ENCODE measurements around the gene FAM8A1. TPM values are rescaled to one million over a fixed set of nuclear protein-coding genes. Genes with fewer than 3 reads are reported as not detected.

Gene FAM8A1
- total and polyA plus RNA-seq, 2 donors (not counting 3 experiments of a cell fraction or from before 2014, with no cell fraction given), result 4.8 to 11.3 TPM

GRCh38 chr6:17601386-17601703 is 1.2 kb downstream of the FAM8A1 start:
- Histone ChIP-seq H3K4me1 (ENCODE audit: control insufficient read depth, extremely low read depth, insufficient read depth, low read length) (peaks cover 5% of the 10 kb centered on the region), H3K79me2 (ENCODE audit: control insufficient read depth, insufficient read depth, low read length) (no peaks in the 10 kb centered on the region), H3K9me1 (replicated peaks; ENCODE audit: control insufficient read depth, extremely low read depth, insufficient read depth, low read length) (no peaks in the 10 kb centered on the region), H3K27me3 (ENCODE audit: control insufficient read depth in 2 of 2, insufficient read depth in 2 of 2, low read length in 2 of 2) (no peaks in the 10 kb centered on the region), H3K4me3 (replicated peaks in 1 of 3; ENCODE audit: insufficient read depth in 1 of 3, low read depth in 1 of 3, low read length in 3 of 3) (peak overlapping the region; percentile 42 to 94 (median 91)), H3K9me3 (replicated peaks; ENCODE audit: control insufficient read depth, insufficient read depth, low read length) (no peaks in the 10 kb centered on the region), H2AFZ (ENCODE audit: low read depth, low read length) (peak overlapping the region; percentile 99), H3K9ac (replicated peaks; ENCODE audit: extremely low read depth, insufficient read depth, low read length) (peak overlapping the region; percentile 83), H3K4me2 (ENCODE audit: insufficient read depth, low read length) (peak overlapping the region; percentile 66), H3K27ac (ENCODE audit: insufficient read depth, low read depth, low read length) (no peak overlapping the region), H3K36me3 (ENCODE audit: control insufficient read depth in 2 of 2, extremely low read depth in 1 of 2, insufficient read depth in 2 of 2, low read length in 2 of 2) (no peaks in the 10 kb centered on the region), H4K20me1 (replicated peaks; ENCODE audit: control insufficient read depth, extremely low read depth, insufficient read depth, low read length) (no peaks in the 10 kb centered on the region)
- FAIRE-seq (no peak), DNase-seq (ENCODE audit: low read depth, low spot score) (peak; percentile 36)
- ChIA-PET CTCF (interaction anchor here (1.3 to 1.9 kb wide), 2 partner anchors 12 to 17 kb away, joined by 4 to 17 read pairs; no protein-coding TSS in a partner anchor), POLR2A (interaction anchor here (0.6 kb wide), 1 partner anchor 217 kb away, joined by 6 read pairs; no protein-coding TSS in a partner anchor)
- dilution Hi-C loops (cut with MboI; ENCODE audit: extremely low pct_ligation_motif_present, low sequenced_read_pairs), result no loop called here
- TF ChIP-seq EZH2 (IDR thresholded peaks at IDR 0.05; ENCODE audit: borderline replicate concordance, low read depth, low read length, severe bottlenecking), result no peak
- no peak for TF ChIP-seq GATA2 (IDR thresholded peaks at IDR 0.05; ENCODE audit: insufficient read depth, insufficient read length, low read depth, low read length)
- no peak for TF ChIP-seq CTCF (IDR thresholded peaks at IDR 0.05; ENCODE audit: extremely low read depth in 1 of 2, insufficient read depth in 1 of 2, low read depth in 1 of 2, low read length in 2 of 2)
- TF ChIP-seq JUN (IDR thresholded peaks at IDR 0.05; ENCODE audit: borderline replicate concordance, insufficient read depth, insufficient read length, low read depth), result no peak
- no peak for TF ChIP-seq MAX (IDR thresholded peaks at IDR 0.05; ENCODE audit: insufficient read depth, insufficient read length)
- no peak for TF ChIP-seq MYC (IDR thresholded peaks at IDR 0.05; ENCODE audit: low read depth, low read length)
- TF ChIP-seq POLR2A (IDR thresholded peaks at IDR 0.05; ENCODE audit: low read depth, low read length), result no peak
- no peak for TF ChIP-seq POLR2AphosphoS5 (IDR thresholded peaks at IDR 0.05; ENCODE audit: insufficient read depth, low read depth, low read length)
- TF ChIP-seq FOS (IDR thresholded peaks at IDR 0.05; ENCODE audit: borderline replicate concordance, insufficient read depth, low read length), result no peak
- intact Hi-C loops (cut with micrococcal nuclease), result loop anchor here (5.0 kb wide), 1 partner anchor 201 kb away; no protein-coding TSS in a partner anchor
- TSS peak; percentile 29 for BruUV-seq (replicated peaks)
